Measurements from ENCODE around the gene PRAMEF12. TPM values are rescaled to one million over a fixed set of nuclear protein-coding genes. Genes with fewer than 3 reads are reported as not detected.
"Not testable (repeated sequence)": the region's sequence is repeated elsewhere in the genome, so short reads cannot be mapped to it uniquely, and the experiment has no call there.

The PRAMEF12 gene
- not detected for polyA plus RNA-seq (2013, experiment 1 of 2)
- not detected for polyA plus RNA-seq (2013, experiment 2 of 2)

- Histone ChIP-seq H3K9ac (ENCODE audit: low read depth, low read length) (no peak within 1 kb of the TSS), H3K4me1 (ENCODE audit: insufficient read depth, low read length) (no peaks in the 10 kb centered on the region), H3K27ac (ENCODE audit: low read depth, low read length) (no peak within 1 kb of the TSS), H3K9me3 (ENCODE audit: insufficient read depth, low read depth, low read length) (0 out of 2 replicates have a peak, but pooled peaks cover 7% of the 10 kb centered on the region), H3K27me3 (ENCODE audit: insufficient read depth, low read length) (no peaks in the 10 kb centered on the region), H3K4me3 (ENCODE audit: low read length) (no peak within 1 kb of the TSS), H3K36me3 (ENCODE audit: insufficient read depth, low read length) (no peaks in the 10 kb centered on the region)
- WGBS, result 88% methylated on average over 4 of the region's 5 CpGs
These were observed at the start of gene PRAMEF12 for GRCh38 chr1:12773438-12773837. TSS of gene PRAMEF12 (plus strand) at chr1:12773738. CDS start at chr1:12774868, 1,130 bp downstream.

GRCh38 chr1:12728391-12728790 lies 45.1 kb upstream of the PRAMEF12 start:
- Histone ChIP-seq H3K27me3 (ENCODE audit: insufficient read depth, low read length) (no peaks in the 10 kb centered on the region), H3K27ac (ENCODE audit: low read depth, low read length) (no peak overlapping the region), H3K4me1 (ENCODE audit: insufficient read depth, low read length) (no peaks in the 10 kb centered on the region), H3K4me3 (ENCODE audit: low read length) (no peak overlapping the region), H3K9me3 (ENCODE audit: insufficient read depth, low read depth, low read length) (no peaks in the 10 kb centered on the region), H3K9ac (ENCODE audit: low read depth, low read length) (no peak overlapping the region), H3K36me3 (ENCODE audit: insufficient read depth, low read length) (no peaks in the 10 kb centered on the region)
- 100% methylated on average over 2 of the region's 2 CpGs for WGBS

- no peak overlapping the region for H3K4me3 ChIP-seq (ENCODE audit: low read length)
- H3K36me3 ChIP-seq (ENCODE audit: insufficient read depth, low read length), result no peaks in the 10 kb centered on the region
- 100% methylated on average over 1 of the region's 1 CpG for WGBS
- no peak overlapping the region for H3K9ac ChIP-seq (ENCODE audit: low read depth, low read length)
- H3K27ac ChIP-seq (ENCODE audit: low read depth, low read length), result no peak overlapping the region
- H3K9me3 ChIP-seq (ENCODE audit: insufficient read depth, low read depth, low read length), result no peaks in the 10 kb centered on the region
- H3K4me1 ChIP-seq (ENCODE audit: insufficient read depth, low read length), result no peaks in the 10 kb centered on the region
- no peaks in the 10 kb centered on the region for H3K27me3 ChIP-seq (ENCODE audit: insufficient read depth, low read length)
These were observed 43.4 kb upstream of the PRAMEF12 start for GRCh38 chr1:12730156-12730555.

DNA sequence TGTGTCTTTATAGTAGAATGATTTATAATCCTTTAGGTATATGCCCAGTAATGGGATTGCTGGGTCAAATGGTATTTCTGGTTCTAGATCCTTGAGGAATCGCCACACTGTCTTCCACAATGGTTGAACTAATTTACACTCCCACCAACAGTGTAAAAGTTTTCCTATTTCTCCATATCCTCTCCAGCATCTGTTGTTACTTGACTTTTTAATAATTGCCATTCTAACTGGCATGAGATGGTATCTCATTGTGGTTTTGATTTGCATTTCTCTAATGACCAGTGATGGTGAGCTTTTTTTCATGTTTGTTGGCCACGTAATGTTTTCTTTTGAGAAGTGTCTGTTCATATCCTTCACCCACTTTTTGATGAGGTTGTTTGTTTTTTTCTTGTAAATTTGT lies 42.5 kb upstream of the PRAMEF12 start:
- 97% methylated on average over 2 of the region's 2 CpGs for WGBS
- H3K27ac ChIP-seq (ENCODE audit: low read depth, low read length), result not testable (repeated sequence)

GRCh38 chr1:12734651-12735050 lies 38.9 kb upstream of the PRAMEF12 start:
- 95% methylated on average over 3 of the region's 3 CpGs for WGBS
- Histone ChIP-seq H3K27ac (ENCODE audit: low read depth, low read length) (no peak overlapping the region), H3K4me1 (ENCODE audit: insufficient read depth, low read length) (no peaks in the 10 kb centered on the region), H3K9me3 (ENCODE audit: insufficient read depth, low read depth, low read length) (0 out of 2 replicates have a peak, but pooled peaks cover 3% of the 10 kb centered on the region), H3K9ac (ENCODE audit: low read depth, low read length) (no peak overlapping the region), H3K27me3 (ENCODE audit: insufficient read depth, low read length) (no peaks in the 10 kb centered on the region), H3K4me3 (ENCODE audit: low read length) (no peak overlapping the region), H3K36me3 (ENCODE audit: insufficient read depth, low read length) (no peaks in the 10 kb centered on the region)

More for the DNA sequence above, 42.5 kb upstream of the PRAMEF12 start:
- H3K4me1 ChIP-seq (ENCODE audit: insufficient read depth, low read length); H3K27me3 ChIP-seq (ENCODE audit: insufficient read depth, low read length); H3K36me3 ChIP-seq (ENCODE audit: insufficient read depth, low read length); H3K9me3 ChIP-seq (ENCODE audit: insufficient read depth, low read depth, low read length); H3K4me3 ChIP-seq (ENCODE audit: low read length); H3K9ac ChIP-seq (ENCODE audit: low read depth, low read length): not testable (repeated sequence)

- 97% methylated on average over 1 of the region's 1 CpG for WGBS
- no peak overlapping the region for H3K4me3 ChIP-seq (ENCODE audit: low read length)
- no peaks in the 10 kb centered on the region for H3K27me3 ChIP-seq (ENCODE audit: insufficient read depth, low read length)
These were observed 34.6 kb upstream of the PRAMEF12 start for GRCh38 chr1:12738934-12739333.

GRCh38 chr1:12739613-12740012 lies 33.9 kb upstream of the PRAMEF12 start:
- Histone ChIP-seq H3K27ac (ENCODE audit: low read depth, low read length) (no peak overlapping the region), H3K4me3 (ENCODE audit: low read length) (no peak overlapping the region), H3K27me3 (ENCODE audit: insufficient read depth, low read length) (no peaks in the 10 kb centered on the region), H3K36me3 (ENCODE audit: insufficient read depth, low read length) (no peaks in the 10 kb centered on the region), H3K9ac (ENCODE audit: low read depth, low read length) (no peak overlapping the region), H3K9me3 (ENCODE audit: insufficient read depth, low read depth, low read length) (0 out of 2 replicates have a peak, but pooled peaks cover 3% of the 10 kb centered on the region), H3K4me1 (ENCODE audit: insufficient read depth, low read length) (no peaks in the 10 kb centered on the region)
- 92% methylated on average over 5 of the region's 5 CpGs for WGBS

More at GRCh38 chr1:12738934-12739333, 34.6 kb upstream of the PRAMEF12 start:
- no peaks in the 10 kb centered on the region for H3K4me1 ChIP-seq (ENCODE audit: insufficient read depth, low read length)
- no peak overlapping the region for H3K27ac ChIP-seq (ENCODE audit: low read depth, low read length)
- H3K36me3 ChIP-seq (ENCODE audit: insufficient read depth, low read length), result no peaks in the 10 kb centered on the region
- no peak overlapping the region for H3K9ac ChIP-seq (ENCODE audit: low read depth, low read length)
- H3K9me3 ChIP-seq (ENCODE audit: insufficient read depth, low read depth, low read length), result 0 out of 2 replicates have a peak, but pooled peaks cover 3% of the 10 kb centered on the region

GRCh38 chr1:12741946-12742345 lies 31.6 kb upstream of the PRAMEF12 start:
- WGBS, result 98% methylated on average over 3 of the region's 3 CpGs
- no peak overlapping the region for H3K4me3 ChIP-seq (ENCODE audit: low read length)
- no peaks in the 10 kb centered on the region for H3K36me3 ChIP-seq (ENCODE audit: insufficient read depth, low read length)
- H3K9ac ChIP-seq (ENCODE audit: low read depth, low read length), result no peak overlapping the region
- no peaks in the 10 kb centered on the region for H3K4me1 ChIP-seq (ENCODE audit: insufficient read depth, low read length)
- no peaks in the 10 kb centered on the region for H3K27me3 ChIP-seq (ENCODE audit: insufficient read depth, low read length)
- H3K27ac ChIP-seq (ENCODE audit: low read depth, low read length), result no peak overlapping the region
- H3K9me3 ChIP-seq (ENCODE audit: insufficient read depth, low read depth, low read length), result 0 out of 2 replicates have a peak, but pooled peaks cover 3% of the 10 kb centered on the region

- Histone ChIP-seq H3K27ac (ENCODE audit: low read depth, low read length) (no peak overlapping the region), H3K9ac (ENCODE audit: low read depth, low read length) (no peak overlapping the region)
These were observed 28.2 kb upstream of the PRAMEF12 start for GRCh38 chr1:12745126-12745991.

DNA sequence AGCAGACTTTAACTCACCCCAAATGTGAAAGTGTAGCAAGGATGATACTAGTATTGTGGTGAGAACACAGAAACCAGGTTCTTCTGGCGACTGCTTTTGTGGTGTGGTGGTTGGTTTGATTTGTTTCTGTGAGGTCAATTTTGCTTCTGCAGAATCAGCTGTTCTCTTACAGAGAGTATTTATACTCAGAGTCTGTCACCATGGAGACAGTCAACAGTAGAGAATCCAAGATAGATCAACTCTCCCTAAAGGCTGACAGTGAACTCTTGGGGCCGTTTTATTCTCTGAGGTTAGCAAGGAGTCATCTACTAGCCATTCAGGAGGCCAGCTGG lies 27.6 kb upstream of the PRAMEF12 start, which contains the start of gene CFAP107:
Gene CFAP107 (plus strand): TSS at position 209 of the 332 bp plus-strand sequence. CDS start 231 bp downstream, outside the sequence.
- 0 out of 2 replicates have a peak, but pooled peaks cover 5% of the 10 kb centered on the region for H3K9me3 ChIP-seq (ENCODE audit: insufficient read depth, low read depth, low read length)
- WGBS, result 87% methylated on average over 2 of the region's 2 CpGs
- H3K4me1 ChIP-seq (ENCODE audit: insufficient read depth, low read length), result no peaks in the 10 kb centered on the region
- H3K36me3 ChIP-seq (ENCODE audit: insufficient read depth, low read length), result no peaks in the 10 kb centered on the region
- H3K4me3 ChIP-seq (ENCODE audit: low read length), result no peak within 1 kb of the TSS
- H3K9ac ChIP-seq (ENCODE audit: low read depth, low read length), result no peak within 1 kb of the TSS
- no peak within 1 kb of the TSS for H3K27ac ChIP-seq (ENCODE audit: low read depth, low read length)
- H3K27me3 ChIP-seq (ENCODE audit: insufficient read depth, low read length), result no peaks in the 10 kb centered on the region

More at GRCh38 chr1:12745126-12745991, 28.2 kb upstream of the PRAMEF12 start:
- WGBS, result 93% methylated on average over 3 of the region's 3 CpGs
- H3K36me3 ChIP-seq (ENCODE audit: insufficient read depth, low read length), result no peaks in the 10 kb centered on the region
- no peak overlapping the region for H3K4me3 ChIP-seq (ENCODE audit: low read length)
- H3K4me1 ChIP-seq (ENCODE audit: insufficient read depth, low read length), result no peaks in the 10 kb centered on the region
- H3K9me3 ChIP-seq (ENCODE audit: insufficient read depth, low read depth, low read length), result 0 out of 2 replicates have a peak, but pooled peaks cover 5% of the 10 kb centered on the region
- H3K27me3 ChIP-seq (ENCODE audit: insufficient read depth, low read length), result no peaks in the 10 kb centered on the region

- H3K9ac ChIP-seq (ENCODE audit: low read depth, low read length), result no peak overlapping the region
- no peaks in the 10 kb centered on the region for H3K27me3 ChIP-seq (ENCODE audit: insufficient read depth, low read length)
- H3K4me3 ChIP-seq (ENCODE audit: low read length), result no peak overlapping the region
- no peaks in the 10 kb centered on the region for H3K36me3 ChIP-seq (ENCODE audit: insufficient read depth, low read length)
- H3K4me1 ChIP-seq (ENCODE audit: insufficient read depth, low read length), result no peaks in the 10 kb centered on the region
- H3K9me3 ChIP-seq (ENCODE audit: insufficient read depth, low read depth, low read length), result 0 out of 2 replicates have a peak, but pooled peaks cover 5% of the 10 kb centered on the region
- H3K27ac ChIP-seq (ENCODE audit: low read depth, low read length), result no peak overlapping the region
These were observed 24.7 kb upstream of the PRAMEF12 start for GRCh38 chr1:12748778-12749355.
